Lower lobe of right lung (tissue), 2 donors: ENCODE data around the gene NAA20. TPM values are rescaled to one million over a fixed set of nuclear protein-coding genes. Genes with fewer than 3 reads are reported as not detected.
A peak's percentile ranks its signal among the peaks of the same experiment; 100 is the strongest.

Experiments used
- ATAC-seq, 2 donors: fragments of 200-7000 bp; cut with Tn5 transposase; one replicate each; pipeline ENCODE4 v1.9.1; 2020 to 2022; ENCODE audit warnings: mild to moderate bottlenecking in 2 of 2, moderate library complexity in 2 of 2
- DNase-seq: peaks from one replicate; pipeline ENCODE4 v3.0.0-alpha.2; 2020
- H3K27ac ChIP-seq: fragments of 200-600 bp; one replicate; pipeline ENCODE4 v1.8.0; 2022
- H3K27me3 ChIP-seq: fragments of 200-600 bp; one replicate; pipeline ENCODE4 v1.8.0; 2022; ENCODE audit warnings: low read depth
- H3K36me3 ChIP-seq: fragments of 200-600 bp; one replicate; pipeline ENCODE4 v1.8.0; 2022; ENCODE audit warnings: mild to moderate bottlenecking
- H3K4me1 ChIP-seq: fragments of 200-600 bp; one replicate; pipeline ENCODE4 v1.8.0; 2022
- H3K4me3 ChIP-seq: fragments of 200-600 bp; one replicate; pipeline ENCODE4 v1.8.0; 2022; ENCODE audit warnings: mild to moderate bottlenecking
- H3K9me3 ChIP-seq: fragments of 200-600 bp; one replicate; pipeline ENCODE4 v1.8.0; 2022
- intact Hi-C: fragments of 100-400 bp; cut with DNase I; formaldehyde crosslinking; loops from one replicate; pipeline ENCODE4 v1.11.0; 2022
- total RNA-seq: library from RNA; stranded (reverse); fragmentation: NEBNext Ultra II Directional; extraction: Animal tissue kit (Norgen Biotek cat#: 25700); gene quantifications from one replicate; pipeline ENCODE4 v1.2.1, GENCODE V29; 2021
- TF ChIP-seq, protein P1 (sequence below): fragments of 200-600 bp; IDR thresholded peaks from one replicate; pipeline ENCODE4 v1.8.0; 2022; ENCODE audit warnings: antibody characterized with exemption, mild to moderate bottlenecking
- donor health status: DM: no; HTN: yes; CAD: no; lungs with severe emphysema.

The NAA20 gene
- total RNA-seq, 1 donor from 2014 or later = 69.8 TPM

DNA sequence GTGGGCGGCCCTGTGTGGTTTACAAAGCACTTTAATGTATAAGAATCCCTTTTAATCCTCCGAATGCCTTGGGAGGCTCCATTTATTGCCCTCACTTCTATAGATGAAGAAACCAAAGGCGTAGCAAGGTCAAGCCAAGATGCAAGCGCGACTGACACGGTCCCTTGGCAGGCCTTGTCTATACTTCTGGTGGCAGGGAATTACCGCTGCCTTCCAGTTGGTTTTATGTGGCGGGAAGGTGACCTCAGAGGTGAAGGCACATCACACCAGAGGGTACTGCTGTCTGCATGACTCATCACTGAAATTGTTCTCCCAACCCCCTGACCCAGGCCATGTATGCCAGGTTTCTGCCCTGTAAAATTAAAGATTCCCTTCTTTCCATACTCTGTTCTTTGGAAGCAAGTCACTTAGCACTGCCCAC is 36.1 kb upstream of the NAA20 start:
- H3K27me3 ChIP-seq = no peaks in the 10 kb centered on the region
- peaks cover 85% of the 10 kb centered on the region for H3K4me1 ChIP-seq
- H3K9me3 ChIP-seq = no peaks in the 10 kb centered on the region
- TF ChIP-seq, protein P1, sequence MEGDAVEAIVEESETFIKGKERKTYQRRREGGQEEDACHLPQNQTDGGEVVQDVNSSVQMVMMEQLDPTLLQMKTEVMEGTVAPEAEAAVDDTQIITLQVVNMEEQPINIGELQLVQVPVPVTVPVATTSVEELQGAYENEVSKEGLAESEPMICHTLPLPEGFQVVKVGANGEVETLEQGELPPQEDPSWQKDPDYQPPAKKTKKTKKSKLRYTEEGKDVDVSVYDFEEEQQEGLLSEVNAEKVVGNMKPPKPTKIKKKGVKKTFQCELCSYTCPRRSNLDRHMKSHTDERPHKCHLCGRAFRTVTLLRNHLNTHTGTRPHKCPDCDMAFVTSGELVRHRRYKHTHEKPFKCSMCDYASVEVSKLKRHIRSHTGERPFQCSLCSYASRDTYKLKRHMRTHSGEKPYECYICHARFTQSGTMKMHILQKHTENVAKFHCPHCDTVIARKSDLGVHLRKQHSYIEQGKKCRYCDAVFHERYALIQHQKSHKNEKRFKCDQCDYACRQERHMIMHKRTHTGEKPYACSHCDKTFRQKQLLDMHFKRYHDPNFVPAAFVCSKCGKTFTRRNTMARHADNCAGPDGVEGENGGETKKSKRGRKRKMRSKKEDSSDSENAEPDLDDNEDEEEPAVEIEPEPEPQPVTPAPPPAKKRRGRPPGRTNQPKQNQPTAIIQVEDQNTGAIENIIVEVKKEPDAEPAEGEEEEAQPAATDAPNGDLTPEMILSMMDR = no peak
- no peak overlapping the region for H3K27ac ChIP-seq
- H3K36me3 ChIP-seq = peaks cover 21% of the 10 kb centered on the region
- intact Hi-C loops = no loop called here
- H3K4me3 ChIP-seq = no peak overlapping the region
- DNase-seq (no peak), ATAC-seq (no peak)

DNA sequence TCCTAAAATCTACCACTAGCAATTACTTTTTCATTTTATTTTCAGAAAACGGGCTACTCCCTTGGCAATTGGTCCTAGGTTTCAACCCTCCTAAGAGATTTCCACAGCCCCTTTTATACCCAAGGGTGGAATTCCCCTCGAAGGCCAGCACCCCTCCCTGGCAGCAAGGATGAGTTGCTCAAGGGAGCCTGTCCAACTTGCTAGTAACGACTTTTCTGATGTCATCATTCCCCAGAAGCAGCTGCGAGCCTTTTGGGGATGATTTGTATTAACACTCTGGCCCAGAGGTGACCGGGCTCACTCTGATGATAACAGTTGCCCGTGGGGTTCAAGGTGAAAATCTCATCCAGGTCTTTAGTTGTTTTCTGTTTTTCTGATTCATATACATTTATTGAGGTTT is 30.7 kb upstream of the NAA20 start:
- H3K9me3 ChIP-seq = no peaks in the 10 kb centered on the region
- H3K36me3 ChIP-seq = peaks cover 32% of the 10 kb centered on the region
- ATAC-seq (peak in 1 of 2 donors; percentile 54), DNase-seq (no peak)
- intact Hi-C loops = no loop called here
- peaks cover 50% of the 10 kb centered on the region for H3K4me1 ChIP-seq
- H3K27ac ChIP-seq = no peak overlapping the region
- TF ChIP-seq, protein P1 = no peak
- no peak overlapping the region for H3K4me3 ChIP-seq
- H3K27me3 ChIP-seq = no peaks in the 10 kb centered on the region

DNA sequence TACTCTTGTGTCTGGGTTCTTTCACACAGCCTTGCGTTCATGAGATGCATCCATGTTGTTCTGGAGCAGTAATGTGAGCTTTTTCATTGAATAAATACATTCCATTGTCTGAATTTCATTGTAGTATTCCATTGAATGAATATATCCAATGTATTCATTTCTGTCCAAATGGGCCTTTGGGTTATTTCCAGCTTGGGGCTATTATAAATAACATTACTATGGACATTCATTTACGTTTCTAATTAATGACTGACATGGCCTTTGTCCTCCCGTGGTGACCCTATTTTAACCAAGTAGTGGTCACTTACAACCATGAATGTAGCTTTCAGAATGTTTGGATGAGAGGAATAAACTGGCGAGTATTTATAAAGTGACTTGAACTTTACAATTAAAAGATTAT is 30.1 kb upstream of the NAA20 start:
- TF ChIP-seq, protein P1 = no peak
- H3K4me1 ChIP-seq = peaks cover 50% of the 10 kb centered on the region
- ATAC-seq (no peak), DNase-seq (no peak)
- no peaks in the 10 kb centered on the region for H3K9me3 ChIP-seq
- H3K27ac ChIP-seq = no peak overlapping the region
- intact Hi-C loops = no loop called here
- peaks cover 36% of the 10 kb centered on the region for H3K36me3 ChIP-seq
- no peak overlapping the region for H3K4me3 ChIP-seq
- no peaks in the 10 kb centered on the region for H3K27me3 ChIP-seq

DNA sequence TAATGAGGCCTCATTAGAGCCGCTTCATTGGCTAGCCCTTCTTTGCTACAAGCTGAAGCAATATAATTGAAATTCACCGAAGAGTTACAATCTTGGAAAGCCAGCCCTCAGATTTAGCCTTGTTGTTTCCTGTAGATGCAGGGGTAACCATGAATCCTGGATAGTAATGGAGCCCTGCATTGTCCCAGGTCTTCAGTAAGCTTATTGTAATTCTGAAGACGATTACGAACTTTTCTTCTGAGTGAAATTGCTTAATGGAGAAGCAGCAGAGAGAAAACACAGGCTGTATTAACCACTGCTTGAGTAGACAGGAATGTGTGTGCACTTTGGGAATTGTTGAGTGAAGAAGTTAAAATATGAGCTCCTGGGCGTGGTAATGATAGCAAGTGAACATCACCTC is 26.3 kb upstream of the NAA20 start:
- peaks cover 59% of the 10 kb centered on the region for H3K36me3 ChIP-seq
- H3K27ac ChIP-seq = no peak overlapping the region
- no peak for ATAC-seq
- no peaks in the 10 kb centered on the region for H3K9me3 ChIP-seq
- no peak for DNase-seq
- intact Hi-C loops = no loop called here
- H3K4me3 ChIP-seq = no peak overlapping the region
- no peaks in the 10 kb centered on the region for H3K27me3 ChIP-seq
- TF ChIP-seq, protein P1 = no peak
- peaks cover 63% of the 10 kb centered on the region for H3K4me1 ChIP-seq

DNA sequence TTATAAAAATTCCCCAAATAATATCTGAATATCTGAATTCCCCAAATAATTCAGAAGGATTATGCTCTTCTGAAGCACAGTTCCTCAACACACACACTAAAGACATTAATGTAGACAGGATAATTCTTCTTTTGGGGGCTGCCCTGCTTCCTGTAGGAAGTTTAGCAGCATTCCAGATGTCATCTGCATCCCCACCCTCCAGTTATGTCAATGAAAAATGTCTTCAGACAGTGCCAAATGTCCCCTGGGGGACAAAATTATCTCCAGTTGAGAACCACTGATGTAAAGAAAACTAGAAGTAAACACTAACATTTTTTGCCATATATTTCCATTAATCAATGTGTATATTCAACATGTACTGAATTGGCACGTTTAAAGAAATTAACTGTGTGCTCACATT is 25.9 kb upstream of the NAA20 start:
- Histone ChIP-seq H3K36me3 (peaks cover 64% of the 10 kb centered on the region), H3K27ac (no peak overlapping the region)
- no peak for ATAC-seq

More for the DNA sequence above, 25.9 kb upstream of the NAA20 start:
- Histone ChIP-seq H3K4me3 (no peak overlapping the region), H3K27me3 (no peaks in the 10 kb centered on the region), H3K9me3 (no peaks in the 10 kb centered on the region), H3K4me1 (peaks cover 62% of the 10 kb centered on the region)
- intact Hi-C loops = no loop called here
- DNase-seq = no peak
- TF ChIP-seq, protein P1 = no peak
